ENCODE results near the gene ZNF441.
"Not testable (repeated sequence)": the region's sequence is repeated elsewhere in the genome, so short reads cannot be mapped to it uniquely, and the experiment has no call there.

The ZNF441 gene

GRCh38 chr19:11780431-11781020 is 13.7 kb downstream of the ZNF441 start:
- no peak for DNase-seq (ENCODE audit: low spot score)

GRCh38 chr19:11781295-11782057 is 14.7 kb downstream of the ZNF441 start:
- peak; percentile 34 for DNase-seq (ENCODE audit: low spot score)

GRCh38 chr19:11783767-11784166 is 17.0 kb downstream of the ZNF441 start:
- no peak for DNase-seq (ENCODE audit: low spot score)

- DNase-seq (ENCODE audit: low spot score): peak; percentile 26
These were observed 17.6 kb downstream of the ZNF441 start for GRCh38 chr19:11784356-11784755.

GRCh38 chr19:11787536-11787935 is 20.7 kb downstream of the ZNF441 start:
- no peak for DNase-seq (ENCODE audit: low spot score)

- no peak for DNase-seq (ENCODE audit: low spot score)
These were observed 26.1 kb downstream of the ZNF441 start for GRCh38 chr19:11792942-11793341.

GRCh38 chr19:11797491-11797890 is 30.7 kb downstream of the ZNF441 start:
- peak; percentile 90 for DNase-seq (ENCODE audit: low spot score)

- DNase-seq (ENCODE audit: low spot score): peak; percentile 96
These were observed 31.9 kb downstream of the ZNF441 start, which contains the start of gene ZNF491 for GRCh38 chr19:11798391-11799330. ZNF491 (plus strand) TSS chr19:11798523; CDS start chr19:11805954, 7,431 bp downstream.

GRCh38 chr19:11806354-11807098 is 39.7 kb downstream of the ZNF441 start:
- DNase-seq (ENCODE audit: low spot score): no peak

- no peak for DNase-seq (ENCODE audit: low spot score)
These were observed 40.2 kb downstream of the ZNF441 start for GRCh38 chr19:11807099-11807380.

GRCh38 chr19:11813703-11814028 is 46.9 kb downstream of the ZNF441 start:
- DNase-seq (ENCODE audit: low spot score): no peak

- peak; percentile 96 for DNase-seq (ENCODE audit: low spot score)
These were observed 47.4 kb downstream of the ZNF441 start, which contains the start of gene ZNF440 for GRCh38 chr19:11814029-11814699. ZNF440 (plus strand) TSS chr19:11814273; CDS start chr19:11814448, 175 bp downstream.

- DNase-seq (ENCODE audit: low spot score): peak; percentile 55
These were observed 47.9 kb downstream of the ZNF441 start for GRCh38 chr19:11814700-11815035.

GRCh38 chr19:11821474-11822109 is 54.8 kb downstream of the ZNF441 start:
- DNase-seq (ENCODE audit: low spot score): peak; percentile 87

GRCh38 chr19:11828957-11829876 is 62.4 kb downstream of the ZNF441 start:
- not testable (repeated sequence) for DNase-seq (ENCODE audit: low spot score)

- DNase-seq (ENCODE audit: low spot score): no peak
These were observed 65.6 kb downstream of the ZNF441 start for GRCh38 chr19:11832253-11832912.

- DNase-seq (ENCODE audit: low spot score): no peak
These were observed 66.7 kb downstream of the ZNF441 start for GRCh38 chr19:11833541-11833940.

Measured in RKO (cell line).